NCI-H1694 (cell line): Measurements from ENCODE around the gene SMPD3.
A peak's percentile ranks its signal among the peaks of the same experiment; 100 is the strongest.

Experiments used
- DNase-seq: peaks from one replicate; lab custom pipeline; 2025; lab: John Stamatoyannopoulos, UW

Gene SMPD3

GRCh38 chr16:68403177-68403576 is 45.1 kb downstream of the SMPD3 start:
- DNase-seq: no peak

- no peak for DNase-seq
These were observed 45.6 kb downstream of the SMPD3 start for GRCh38 chr16:68402748-68403040.

GRCh38 chr16:68401871-68402747 is 46.2 kb downstream of the SMPD3 start:
- no peak for DNase-seq

GRCh38 chr16:68400924-68401460 is 47.3 kb downstream of the SMPD3 start:
- no peak for DNase-seq

GRCh38 chr16:68400083-68400923 is 48.0 kb downstream of the SMPD3 start:
- no peak for DNase-seq

GRCh38 chr16:68399456-68399855 is 48.9 kb downstream of the SMPD3 start:
- DNase-seq: no peak

- DNase-seq: no peak
These were observed 50.6 kb downstream of the SMPD3 start for GRCh38 chr16:68397710-68398201.

GRCh38 chr16:68396481-68396880 is 51.8 kb downstream of the SMPD3 start:
- DNase-seq: peak; percentile 13

- no peak for DNase-seq
These were observed 52.5 kb downstream of the SMPD3 start for GRCh38 chr16:68395815-68396214.

GRCh38 chr16:68395167-68395786 is 53.0 kb downstream of the SMPD3 start:
- DNase-seq: no peak

- no peak for DNase-seq
These were observed 55.0 kb downstream of the SMPD3 start for GRCh38 chr16:68393333-68393732.

- DNase-seq: no peak
These were observed 58.4 kb downstream of the SMPD3 start for GRCh38 chr16:68389750-68390371.

GRCh38 chr16:68389006-68389405 is 59.3 kb downstream of the SMPD3 start:
- no peak for DNase-seq

- no peak for DNase-seq
These were observed 60.2 kb downstream of the SMPD3 start for GRCh38 chr16:68388124-68388523.

- no peak for DNase-seq
These were observed 61.0 kb downstream of the SMPD3 start for GRCh38 chr16:68387301-68387700.

- no peak for DNase-seq
These were observed 61.7 kb downstream of the SMPD3 start for GRCh38 chr16:68386628-68387027.

- DNase-seq: no peak
These were observed 62.9 kb downstream of the SMPD3 start for GRCh38 chr16:68385371-68385770.

- no peak for DNase-seq
These were observed 63.8 kb downstream of the SMPD3 start for GRCh38 chr16:68384288-68385161.

GRCh38 chr16:68383858-68384257 is 64.5 kb downstream of the SMPD3 start:
- DNase-seq: no peak

- DNase-seq: no peak
These were observed 66.0 kb downstream of the SMPD3 start for GRCh38 chr16:68382296-68382718.

GRCh38 chr16:68381363-68381724 is 67.0 kb downstream of the SMPD3 start:
- no peak for DNase-seq
